B cell (primary cell): ENCODE results near the gene NIPBL. TPM values are rescaled to one million over a fixed set of nuclear protein-coding genes. Genes with fewer than 3 reads are reported as not detected.

ENCODE experiments used
- ATAC-seq: fragments of 200-7000 bp; cut with Tn5 transposase; one replicate; pipeline ENCODE4 v1.10.0; 2021; ENCODE audit warnings: low read depth, mild to moderate bottlenecking, moderate number of reproducible peaks, moderate library complexity
- CTCF ChIA-PET: fragments of 350-600 bp; sonication (Branson Sonifier 250); formaldehyde crosslinking; loops from one replicate; lab custom pipeline; 2021; ENCODE audit warnings: antibody characterized with exemption, inconsistent platforms; lab: Charles Lee
- POLR2A ChIA-PET: fragments of 350-600 bp; sonication (Branson Sonifier 250); formaldehyde crosslinking; loops from one replicate; lab custom pipeline; 2021; ENCODE audit warnings: antibody characterized with exemption; lab: Charles Lee
- DNase-seq: peaks from one replicate; pipeline ENCODE4 v3.0.0; 2013
- H2AFZ ChIP-seq: 2 replicates; pipeline ENCODE4 v1.6.1; 2012; ENCODE audit warnings: mild to moderate bottlenecking, low read depth, low read length; ENCODE audit not compliant: insufficient read depth, poor library complexity, severe bottlenecking
- H3K27ac ChIP-seq, 2 donors: 1 replicate in 1 of 2; 2 replicates in 1 of 2; pipeline ENCODE4 v1.5.1; 2012 to 2013; ENCODE audit warnings: low read length in 2 of 2, mild to moderate bottlenecking in 2 of 2, moderate library complexity in 1 of 2
- H3K27me3 ChIP-seq, 4 experiments: fragments of 200-600 bp in 1 of 4; sonication (generic) in 1 of 4; replicated peaks in 1 of 4; 1 replicate in 2 of 4; 2 replicates in 2 of 4; pipeline versions ENCODE4 v1.6.1 to v1.7.0; 2013 to 2016; ENCODE audit warnings: low read length in 3 of 4, mild to moderate bottlenecking in 2 of 4, mixed read lengths in 1 of 4, moderate library complexity in 1 of 4; ENCODE audit not compliant: insufficient read depth in 4 of 4, control insufficient read depth in 3 of 4; ENCODE audit errors: control extremely low read depth in 1 of 4
- H3K36me3 ChIP-seq, 2 experiments: replicated peaks in 1 of 2; 1 replicate in 1 of 2; 2 replicates in 1 of 2; pipeline versions ENCODE4 v1.6.1 to v1.7.1; 2013; ENCODE audit warnings: low read length in 1 of 2; ENCODE audit not compliant: insufficient read depth in 2 of 2, control insufficient read depth in 1 of 2; ENCODE audit errors: control extremely low read depth in 1 of 2, extremely low read depth in 1 of 2
- H3K4me1 ChIP-seq, 2 donors: fragments of 200-600 bp in 1 of 2; sonication (generic) in 1 of 2; 1 replicate in 1 of 2; 2 replicates in 1 of 2; pipeline versions ENCODE4 v1.5.1 to v1.6.1; 2013 to 2017; ENCODE audit warnings: low read length in 2 of 2; ENCODE audit not compliant: control insufficient read depth in 2 of 2, insufficient read depth in 2 of 2
- H3K4me2 ChIP-seq: replicated peaks from 2 replicates; pipeline ENCODE3; 2012; ENCODE audit warnings: mild to moderate bottlenecking, low read depth, low read length; ENCODE audit not compliant: poor library complexity, severe bottlenecking
- H3K4me3 ChIP-seq, 5 experiments: fragments of 200-600 bp in 1 of 5; sonication (generic) in 1 of 5; 1 replicate in 3 of 5; 2 replicates in 2 of 5; pipeline versions ENCODE4 v1.5.1 to v1.7.0; 2011 to 2016; ENCODE audit warnings: low read length in 4 of 5, mild to moderate bottlenecking in 4 of 5, low read depth in 2 of 5, control low read depth in 1 of 5, moderate library complexity in 1 of 5; ENCODE audit not compliant: insufficient read depth in 1 of 5; ENCODE audit errors: control extremely low read depth in 1 of 5, extremely low read depth in 1 of 5
- H3K79me2 ChIP-seq: fragments of 200-600 bp; sonication (generic); one replicate; pipeline ENCODE4 v1.6.0; 2016; ENCODE audit warnings: low read length; ENCODE audit not compliant: control insufficient read depth, insufficient read depth
- H3K9ac ChIP-seq: fragments of 200-600 bp; sonication (generic); 2 replicates; pipeline ENCODE4 v1.6.1; 2017; ENCODE audit warnings: mild to moderate bottlenecking, low read length, moderate library complexity
- H3K9me3 ChIP-seq, 3 donors: one replicate each; pipeline versions ENCODE4 v1.6.1 to v1.7.1; 2013; ENCODE audit warnings: low read length in 2 of 3; ENCODE audit not compliant: control insufficient read depth in 2 of 3, insufficient read depth in 1 of 3; ENCODE audit errors: control extremely low read depth in 1 of 3
- H4K20me1 ChIP-seq: 2 replicates; pipeline ENCODE4 v1.6.0; 2012; ENCODE audit warnings: mild to moderate bottlenecking, low read length; ENCODE audit not compliant: insufficient read depth, control insufficient read depth, poor library complexity, severe bottlenecking
- H3K27ac Mint-ChIP-seq: one replicate; pipeline ENCODE4 v1.8.0; 2021; ENCODE audit warnings: mixed read lengths
- H3K27me3 Mint-ChIP-seq: one replicate; pipeline ENCODE4 v1.8.0; 2021; ENCODE audit warnings: mixed read lengths
- H3K4me1 Mint-ChIP-seq: one replicate; pipeline ENCODE4 v1.8.0; 2021; ENCODE audit warnings: mixed read lengths
- H3K4me3 Mint-ChIP-seq: one replicate; pipeline ENCODE4 v1.8.0; 2021; ENCODE audit warnings: mixed read lengths
- H3K9me3 Mint-ChIP-seq: one replicate; pipeline ENCODE4 v1.8.0; 2022; ENCODE audit warnings: mixed read lengths; ENCODE audit not compliant: insufficient read depth
- CTCF ChIP-seq: fragments of 200-600 bp; IDR thresholded peaks from one replicate; pipeline ENCODE4 v1.8.0; 2022; ENCODE audit warnings: antibody characterized with exemption, mild to moderate bottlenecking
- EZH2 ChIP-seq: IDR thresholded peaks from 2 replicates; pipeline ENCODE4 v1.6.1; 2012; ENCODE audit warnings: borderline replicate concordance, low read depth, mild to moderate bottlenecking, moderate library complexity, low read length; ENCODE audit not compliant: insufficient read depth, poor library complexity, severe bottlenecking
- WGBS: methylation state at CpG from one replicate; pipeline ENCODE4 v1.1.5; 2013; ENCODE audit warnings: missing lambda C conversion rate; ENCODE audit not compliant: insufficient coverage; 5-methylcytosine and 5-hydroxymethylcytosine counted together
- intact Hi-C: fragments of 100-400 bp; cut with micrococcal nuclease; formaldehyde crosslinking; loops from one replicate; pipeline ENCODE4 v1.10.0; 2022
- polyA plus RNA-seq: library from polyadenylated mRNA; depleted of rRNA; stranded (reverse); fragments of >200 nt; gene quantifications from 2 replicates; pipeline ENCODE4 v1.2.3, GENCODE V29; 2012
- total RNA-seq, 2 donors: library from RNA; stranded (reverse); fragments of 120-200 nt in 1 of 2; gene quantifications; 1 replicate in 1 of 2; 2 replicates in 1 of 2; pipeline versions ENCODE4 v1.2.3 to v1.2.4, GENCODE V29; 2013 to 2022

Gene NIPBL
- total and polyA plus RNA-seq, 2 donors (not counting 1 experiment from before 2014, with no cell fraction given) = 24.7 to 112 TPM

- peaks cover 52% of the 10 kb centered on the region for H3K4me1 Mint-ChIP-seq
- Histone ChIP-seq H3K4me1 (peaks cover 19 to 56% of the 10 kb centered on the region in 2 donors), H3K9ac (peak overlapping the region; percentile 98), H3K9me3 (no peaks in the 10 kb centered on the region), H4K20me1 (peaks cover 33% of the 10 kb centered on the region), H3K79me2 (peaks cover 87% of the 10 kb centered on the region), H3K4me3 (peak overlapping the region; percentile 85 to 98 (median 94)), H3K27me3 (no peaks in the 10 kb centered on the region), H3K36me3 (no peaks in the 10 kb centered on the region), H2AFZ (peak overlapping the region; percentile 85), H3K27ac (peak overlapping the region; percentile 96 to 98), H3K4me2 (peak overlapping the region; percentile 78)
- no peaks in the 10 kb centered on the region for H3K9me3 Mint-ChIP-seq
- intact Hi-C loops = no loop called here
- ChIA-PET POLR2A (no interaction called here), CTCF (interaction anchor here (1.2 to 4.8 kb wide), 3 partner anchors 11 to 134 kb away, joined by 4 to 24 read pairs (median 11); no protein-coding TSS in a partner anchor)
- no peaks in the 10 kb centered on the region for H3K27me3 Mint-ChIP-seq
- peak overlapping the region; percentile 95 for H3K27ac Mint-ChIP-seq
- DNase-seq (peak; percentile 11), ATAC-seq (no peak)
- peak overlapping the region; percentile 91 for H3K4me3 Mint-ChIP-seq
- no peak for TF ChIP-seq CTCF
- no peak for TF ChIP-seq EZH2
- WGBS = 10% methylated on average over 2 of the region's 16 CpGs
Observed at GRCh38 chr5:36878392-36879082, 2.0 kb downstream of the NIPBL start.
